Colonic mucosa (tissue), 4 donors: ENCODE data around the gene PDE2A. TPM values are rescaled to one million over a fixed set of nuclear protein-coding genes. Genes with fewer than 3 reads are reported as not detected.

ENCODE experiments used
- DNase-seq: peaks from one replicate; pipeline ENCODE4 v3.0.0-alpha.2; 2020
- H3K27ac ChIP-seq: fragments of 200-600 bp; one replicate; pipeline ENCODE4 v1.8.0; 2021
- H3K27me3 ChIP-seq: fragments of 200-600 bp; one replicate; pipeline ENCODE4 v1.8.0; 2021
- H3K36me3 ChIP-seq: fragments of 200-600 bp; one replicate; pipeline ENCODE4 v1.8.0; 2021
- H3K4me1 ChIP-seq: fragments of 200-600 bp; one replicate; pipeline ENCODE4 v1.8.0; 2021; ENCODE audit warnings: mild to moderate bottlenecking
- H3K4me3 ChIP-seq: fragments of 200-600 bp; one replicate; pipeline ENCODE4 v1.8.0; 2021
- H3K9ac ChIP-seq, 2 donors: one replicate each; pipeline ENCODE4 v1.7.0; 2013; ENCODE audit warnings: control low read depth in 2 of 2, low read depth in 2 of 2, low read length in 2 of 2
- H3K9me3 ChIP-seq: fragments of 200-600 bp; one replicate; pipeline ENCODE4 v1.8.0; 2021
- CTCF ChIP-seq: fragments of 200-600 bp; IDR thresholded peaks from one replicate; pipeline ENCODE4 v1.8.0; 2022; ENCODE audit warnings: antibody characterized with exemption, mild to moderate bottlenecking
- intact Hi-C: fragments of 100-400 bp; cut with DNase I; formaldehyde crosslinking; loops from one replicate; pipeline ENCODE4 v1.14.1; 2022
- total RNA-seq, 2 donors: library from RNA; stranded (reverse); fragmentation: NEBNext Ultra II Directional in 1 of 2; extraction: Animal tissue kit (Norgen Biotek cat#: 25700) in 1 of 2; gene quantifications; one replicate each; pipeline ENCODE4 v1.2.1, GENCODE V29; 2021
- donor health status: healthy.
- donor health status: DM: no; HTN: no; CAD: no.
- donor health status: DM: no; HTN: no; CAD: no.

Gene PDE2A
- total RNA-seq, 2 donors from 2014 or later, result 5.6 to 8.9 TPM

GRCh38 chr11:72589802-72590761 is 84.1 kb downstream of the PDE2A start:
- H3K9me3 ChIP-seq, result no peaks in the 10 kb centered on the region
- H3K9ac ChIP-seq, result peak overlapping the region in 1 of 2 donors; percentile 28
- intact Hi-C loops, result no loop called here
- no peak for DNase-seq
- H3K27ac ChIP-seq, result no peak overlapping the region
- peaks cover 5% of the 10 kb centered on the region for H3K4me1 ChIP-seq
- no peaks in the 10 kb centered on the region for H3K36me3 ChIP-seq
- peaks cover 30% of the 10 kb centered on the region for H3K27me3 ChIP-seq
- TF ChIP-seq CTCF, result peak; percentile 30
- peak overlapping the region; percentile 19 for H3K4me3 ChIP-seq

GRCh38 chr11:72588421-72589410 is 85.5 kb downstream of the PDE2A start:
- Histone ChIP-seq H3K27me3 (peaks cover 39% of the 10 kb centered on the region), H3K9ac (no peak overlapping the region), H3K4me1 (peaks cover 10% of the 10 kb centered on the region), H3K9me3 (no peaks in the 10 kb centered on the region), H3K4me3 (no peak overlapping the region), H3K27ac (no peak overlapping the region), H3K36me3 (no peaks in the 10 kb centered on the region)
- TF ChIP-seq CTCF, result no peak
- intact Hi-C loops, result no loop called here
- no peak for DNase-seq

- intact Hi-C loops, result loop anchor here (2.0 kb wide), 1 partner anchor 55 kb away; no protein-coding TSS in a partner anchor
- no peak for TF ChIP-seq CTCF
- Histone ChIP-seq H3K27ac (no peak overlapping the region), H3K4me3 (no peak overlapping the region), H3K27me3 (peaks cover 39% of the 10 kb centered on the region), H3K36me3 (no peaks in the 10 kb centered on the region), H3K9ac (no peak overlapping the region), H3K9me3 (no peaks in the 10 kb centered on the region), H3K4me1 (peaks cover 10% of the 10 kb centered on the region)
- DNase-seq, result no peak
Observed at GRCh38 chr11:72587696-72588095, 86.5 kb downstream of the PDE2A start.

GRCh38 chr11:72586321-72587090 is 87.7 kb downstream of the PDE2A start:
- Histone ChIP-seq H3K9ac (no peak overlapping the region), H3K36me3 (no peaks in the 10 kb centered on the region), H3K4me1 (peaks cover 10% of the 10 kb centered on the region), H3K9me3 (no peaks in the 10 kb centered on the region), H3K27ac (no peak overlapping the region), H3K4me3 (no peak overlapping the region), H3K27me3 (peaks cover 31% of the 10 kb centered on the region)
- no peak for DNase-seq
- no peak for TF ChIP-seq CTCF
- intact Hi-C loops, result loop anchor here (2.0 kb wide), 1 partner anchor 56 kb away; no protein-coding TSS in a partner anchor
